ENCODE measurements around the gene ZDHHC16. TPM values are rescaled to one million over a fixed set of nuclear protein-coding genes. Genes with fewer than 3 reads are reported as not detected.
A peak's percentile ranks its signal among the peaks of the same experiment; 100 is the strongest.
"Not testable (repeated sequence)": the region's sequence is repeated elsewhere in the genome, so short reads cannot be mapped to it uniquely, and the experiment has no call there.

Gene ZDHHC16
- polyA plus RNA-seq, 1 donor (not counting 4 experiments of a cell fraction or from before 2014, with no cell fraction given) = 67.8 TPM

DNA sequence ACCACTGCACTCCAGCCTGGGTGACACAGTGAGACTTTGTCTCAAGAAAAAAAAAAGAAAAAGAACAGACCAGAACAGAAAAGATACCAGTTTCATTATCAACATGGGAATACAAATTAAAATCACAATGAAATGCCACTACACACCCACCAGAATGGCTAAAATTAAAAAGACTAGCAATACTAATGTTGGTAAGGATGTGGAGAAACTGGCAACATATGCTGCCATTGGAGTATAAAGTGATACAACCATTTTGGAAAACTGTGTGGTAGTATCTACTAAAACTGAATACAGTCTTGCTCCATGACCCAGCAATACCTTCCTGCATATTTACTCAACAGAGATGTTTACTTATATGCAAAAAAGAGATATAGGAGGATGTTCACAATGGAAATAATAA is 41.9 kb upstream of the ZDHHC16 start:
- no peak for DNase-seq (ENCODE audit: low read depth, low spot score)
- H3K79me2 ChIP-seq (ENCODE audit: control insufficient read depth, insufficient read depth, low read length) = peaks cover 13% of the 10 kb centered on the region
- H3K9me1 ChIP-seq (ENCODE audit: control insufficient read depth, extremely low read depth, insufficient read depth, low read length) = no peaks in the 10 kb centered on the region
- H3K9me3 ChIP-seq (ENCODE audit: control insufficient read depth, low read depth, low read length) = no peaks in the 10 kb centered on the region
- H4K20me1 ChIP-seq (ENCODE audit: control insufficient read depth, extremely low read depth, insufficient read depth, low read length) = no peaks in the 10 kb centered on the region
- H3K27me3 ChIP-seq (ENCODE audit: control insufficient read depth, extremely low read depth, insufficient read depth, low read length) = no peaks in the 10 kb centered on the region
- no peak overlapping the region for H3K4me2 ChIP-seq (ENCODE audit: control insufficient read depth, extremely low read depth, insufficient read depth, low read depth, low read length)
- no peak overlapping the region for H3K4me3 ChIP-seq (ENCODE audit: control insufficient read depth in 2 of 3, extremely low read depth in 1 of 3, insufficient read depth in 2 of 3, low read depth in 1 of 3, low read length in 3 of 3)
- peaks cover 21% of the 10 kb centered on the region for H3K4me1 ChIP-seq (ENCODE audit: control insufficient read depth, extremely low read depth, insufficient read depth, low read length)
- dilution Hi-C loops (cut with MboI; ENCODE audit: extremely low pct_ligation_motif_present, low sequenced_read_pairs) = no loop called here
- FAIRE-seq = no peak
- TF ChIP-seq EZH2 (IDR thresholded peaks at IDR 0.05; ENCODE audit: low read length) (no peak), CTCF (optimal IDR thresholded peaks at IDR 0.05 in 1 of 3, IDR thresholded peaks at IDR 0.05 in 1 of 3, conservative IDR thresholded peaks at IDR 0.05 in 1 of 3; ENCODE audit: extremely low read depth in 1 of 3, insufficient read depth in 2 of 3, low read length in 3 of 3) (no peak)
- H3K36me3 ChIP-seq (ENCODE audit: control insufficient read depth in 2 of 2, extremely low read depth in 1 of 2, insufficient read depth in 2 of 2, low read length in 2 of 2) = no peaks in the 10 kb centered on the region
- H3K27ac ChIP-seq (ENCODE audit: control insufficient read depth, insufficient read depth, low read length) = no peak overlapping the region
- no peak overlapping the region for H3K9ac ChIP-seq (ENCODE audit: control insufficient read depth, extremely low read depth, insufficient read depth, low read length)
- H2AFZ ChIP-seq (ENCODE audit: control insufficient read depth, low read length) = no peak overlapping the region

DNA sequence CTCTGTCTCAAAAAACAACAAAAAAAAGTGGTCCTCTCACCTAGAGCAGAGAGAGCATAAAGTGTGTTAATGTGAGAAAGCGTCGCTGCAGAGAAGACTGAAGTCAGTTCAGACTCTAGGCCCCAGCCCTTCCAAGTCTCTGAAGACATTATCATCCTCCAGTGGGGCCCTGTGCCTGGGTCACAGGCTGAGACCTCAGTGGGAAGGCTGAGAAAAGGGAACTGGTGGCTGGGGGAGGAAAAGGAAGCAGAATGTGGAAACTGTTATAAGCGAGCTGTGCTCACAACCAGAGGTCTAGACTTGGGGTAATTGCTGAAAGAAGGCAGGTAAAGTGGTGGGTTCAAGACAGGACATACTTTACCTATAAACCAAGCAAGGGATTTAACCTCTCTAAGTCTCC is 39.9 kb upstream of the ZDHHC16 start:
- no peak for FAIRE-seq
- Histone ChIP-seq H3K27ac (ENCODE audit: control insufficient read depth, insufficient read depth, low read length) (no peak overlapping the region), H3K4me3 (ENCODE audit: control insufficient read depth in 2 of 3, extremely low read depth in 1 of 3, insufficient read depth in 2 of 3, low read depth in 1 of 3, low read length in 3 of 3) (no peak overlapping the region)

DNA sequence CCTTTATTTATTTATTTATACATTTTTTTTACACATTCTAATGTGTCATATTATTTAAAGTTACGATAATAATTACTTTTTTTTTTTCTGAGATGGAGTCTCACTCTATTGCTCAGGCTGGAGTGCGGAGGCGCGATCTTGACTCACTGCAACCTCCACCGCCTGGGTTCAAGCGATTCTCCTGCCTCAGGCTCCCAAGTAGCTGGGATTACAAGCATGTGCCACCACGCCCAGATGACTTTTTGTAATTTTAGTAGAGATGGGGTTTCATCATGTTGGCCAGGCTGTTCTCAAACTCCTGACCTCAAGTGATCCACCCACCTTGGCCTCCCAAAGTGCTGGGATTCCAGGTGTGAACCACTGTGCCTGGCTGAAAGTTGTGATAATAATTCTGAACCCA is 39.5 kb upstream of the ZDHHC16 start:
- H3K79me2 ChIP-seq (ENCODE audit: control insufficient read depth, insufficient read depth, low read length); H3K4me2 ChIP-seq (ENCODE audit: control insufficient read depth, extremely low read depth, insufficient read depth, low read depth, low read length); H3K27me3 ChIP-seq (ENCODE audit: control insufficient read depth, extremely low read depth, insufficient read depth, low read length); dilution Hi-C loops (cut with MboI; ENCODE audit: extremely low pct_ligation_motif_present, low sequenced_read_pairs); H3K36me3 ChIP-seq (ENCODE audit: control insufficient read depth in 2 of 2, extremely low read depth in 1 of 2, insufficient read depth in 2 of 2, low read length in 2 of 2); H4K20me1 ChIP-seq (ENCODE audit: control insufficient read depth, extremely low read depth, insufficient read depth, low read length); DNase-seq (ENCODE audit: low read depth, low spot score); H3K4me3 ChIP-seq (ENCODE audit: control insufficient read depth in 2 of 3, extremely low read depth in 1 of 3, insufficient read depth in 2 of 3, low read depth in 1 of 3, low read length in 3 of 3); H3K9ac ChIP-seq (ENCODE audit: control insufficient read depth, extremely low read depth, insufficient read depth, low read length); FAIRE-seq; H3K9me3 ChIP-seq (ENCODE audit: control insufficient read depth, low read depth, low read length); H3K9me1 ChIP-seq (ENCODE audit: control insufficient read depth, extremely low read depth, insufficient read depth, low read length): not testable (repeated sequence)
- Histone ChIP-seq H2AFZ (ENCODE audit: control insufficient read depth, low read length) (peak overlapping the region; percentile 6), H3K4me1 (ENCODE audit: control insufficient read depth, extremely low read depth, insufficient read depth, low read length) (peaks cover 21% of the 10 kb centered on the region), H3K27ac (ENCODE audit: control insufficient read depth, insufficient read depth, low read length) (peak overlapping the region; percentile 36)

More for the DNA sequence above, 39.9 kb upstream of the ZDHHC16 start:
- H3K9me3 ChIP-seq (ENCODE audit: control insufficient read depth, low read depth, low read length) = no peaks in the 10 kb centered on the region
- no peak overlapping the region for H3K9ac ChIP-seq (ENCODE audit: control insufficient read depth, extremely low read depth, insufficient read depth, low read length)
- H2AFZ ChIP-seq (ENCODE audit: control insufficient read depth, low read length) = no peak overlapping the region
- no peak for TF ChIP-seq EZH2 (IDR thresholded peaks at IDR 0.05; ENCODE audit: low read length)
- TF ChIP-seq CTCF (optimal IDR thresholded peaks at IDR 0.05 in 1 of 3, IDR thresholded peaks at IDR 0.05 in 1 of 3, conservative IDR thresholded peaks at IDR 0.05 in 1 of 3; ENCODE audit: extremely low read depth in 1 of 3, insufficient read depth in 2 of 3, low read length in 3 of 3) = no peak
- DNase-seq (ENCODE audit: low read depth, low spot score) = no peak
- H3K27me3 ChIP-seq (ENCODE audit: control insufficient read depth, extremely low read depth, insufficient read depth, low read length) = no peaks in the 10 kb centered on the region
- dilution Hi-C loops (cut with MboI; ENCODE audit: extremely low pct_ligation_motif_present, low sequenced_read_pairs) = no loop called here
- H3K36me3 ChIP-seq (ENCODE audit: control insufficient read depth in 2 of 2, extremely low read depth in 1 of 2, insufficient read depth in 2 of 2, low read length in 2 of 2) = no peaks in the 10 kb centered on the region
- H3K4me1 ChIP-seq (ENCODE audit: control insufficient read depth, extremely low read depth, insufficient read depth, low read length) = peaks cover 21% of the 10 kb centered on the region
- peaks cover under 1% of the 10 kb centered on the region for H3K79me2 ChIP-seq (ENCODE audit: control insufficient read depth, insufficient read depth, low read length)
- no peaks in the 10 kb centered on the region for H3K9me1 ChIP-seq (ENCODE audit: control insufficient read depth, extremely low read depth, insufficient read depth, low read length)
- no peak overlapping the region for H3K4me2 ChIP-seq (ENCODE audit: control insufficient read depth, extremely low read depth, insufficient read depth, low read depth, low read length)
- no peaks in the 10 kb centered on the region for H4K20me1 ChIP-seq (ENCODE audit: control insufficient read depth, extremely low read depth, insufficient read depth, low read length)
